HTR-8/SVneo (cell line): ENCODE data around the gene RBM15.
A peak's percentile ranks its signal among the peaks of the same experiment; 100 is the strongest.

Experiments
- DNase-seq: peaks from one replicate; pipeline ENCODE4 v3.0.0; 2011; ENCODE audit warnings: low spot score, mixed read lengths; ENCODE audit not compliant: insufficient read length
- FAIRE-seq: peaks from 2 replicates; lab custom pipeline; 2011; peaks lifted over from hg19 to GRCh38; lab: Jason Lieb, UNC

RBM15 gene

DNA sequence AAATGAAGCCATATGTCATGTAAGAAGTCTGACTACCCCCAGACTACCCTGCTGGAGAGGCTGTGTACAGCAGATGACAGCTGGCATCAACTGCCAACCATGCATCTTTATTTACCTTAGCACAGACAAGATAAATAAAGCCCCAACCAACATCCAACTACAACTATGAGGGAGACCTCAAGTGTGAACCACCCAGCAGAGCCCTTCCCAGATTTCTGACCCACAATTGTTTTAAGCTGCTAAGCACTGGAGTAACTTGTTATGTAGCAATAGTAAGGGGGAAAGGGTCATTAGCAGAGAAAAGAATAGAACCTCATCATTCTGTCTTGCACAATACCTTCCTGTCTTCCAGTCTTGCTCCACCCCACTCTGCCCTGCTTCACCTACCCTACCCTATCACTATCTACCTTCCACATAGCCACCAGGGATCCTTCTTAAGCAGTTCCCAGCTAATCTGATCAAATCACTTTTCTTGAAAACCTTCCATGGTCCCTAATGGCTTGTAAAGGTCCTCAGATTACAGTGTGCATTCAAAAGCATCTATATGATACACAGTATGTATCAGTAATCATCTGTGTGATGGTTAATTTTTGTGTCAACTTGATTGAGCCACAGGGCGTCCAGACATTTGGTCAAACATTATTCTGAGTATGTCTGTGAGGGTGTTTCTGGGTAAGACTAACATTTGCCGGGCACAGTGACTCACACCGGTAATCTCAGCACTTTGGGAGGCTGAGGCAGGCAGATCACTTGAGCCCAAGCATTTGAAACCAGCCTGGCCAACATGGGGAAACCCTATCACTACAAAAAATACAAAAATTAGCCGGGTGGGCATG lies 19.6 kb upstream of the RBM15 start:
- no peak for DNase-seq
- no peak for FAIRE-seq

DNA sequence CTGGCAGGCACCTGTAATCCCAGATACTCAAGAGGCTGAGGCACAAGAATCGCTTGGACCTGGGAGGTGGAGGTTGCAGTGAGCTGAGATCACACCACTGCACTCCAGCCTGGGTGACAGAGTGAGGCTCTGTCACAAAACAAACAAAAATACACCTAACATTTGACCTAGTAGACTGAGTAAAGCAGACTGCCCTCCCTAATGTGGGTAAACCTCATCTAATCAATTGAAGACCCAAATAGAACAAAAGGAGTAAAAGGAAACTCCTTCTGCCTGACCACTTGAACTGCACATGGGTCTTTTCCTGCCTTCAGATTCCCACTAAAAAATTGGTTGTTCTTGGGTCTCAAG lies 19.0 kb upstream of the RBM15 start:
- DNase-seq, result no peak
- FAIRE-seq, result no peak

DNA sequence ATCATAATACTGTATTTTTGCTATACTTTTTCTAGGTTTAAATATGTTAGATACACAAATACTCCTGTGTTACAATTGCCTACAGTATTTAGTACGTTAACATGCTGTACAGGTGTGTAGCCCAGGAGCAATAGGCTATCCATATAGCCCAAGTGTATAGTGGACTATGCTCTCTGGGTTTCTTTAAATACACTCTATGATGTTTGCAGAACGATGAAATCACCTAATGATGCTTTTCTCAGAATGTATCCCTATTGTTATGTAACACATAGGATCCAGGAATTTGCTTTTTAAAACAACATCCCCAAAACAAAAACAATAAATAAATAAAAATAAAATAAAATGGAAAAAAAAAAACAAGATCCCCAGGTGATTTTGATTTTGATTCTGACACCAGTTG lies 18.1 kb upstream of the RBM15 start:
- DNase-seq (no peak), FAIRE-seq (no peak)

DNA sequence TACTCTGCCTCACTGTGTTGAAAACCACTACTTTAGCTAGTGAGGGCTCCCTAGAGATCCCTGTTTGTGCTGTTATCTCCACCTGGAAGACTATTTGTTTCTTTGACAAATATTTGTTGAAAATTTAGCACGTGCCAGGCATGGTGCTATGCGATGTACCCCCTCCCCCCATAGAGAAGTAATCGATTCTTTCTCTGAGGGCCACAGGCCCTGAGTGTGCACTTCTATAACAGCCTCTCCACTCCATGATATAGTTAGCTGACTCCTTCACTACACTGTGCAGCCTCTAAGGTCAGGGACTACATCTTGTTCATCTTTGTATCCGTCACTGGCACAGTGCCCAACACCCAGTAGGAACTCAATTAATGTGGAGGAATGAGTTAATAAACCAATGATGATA lies 17.3 kb upstream of the RBM15 start:
- FAIRE-seq (no peak), DNase-seq (no peak)

DNA sequence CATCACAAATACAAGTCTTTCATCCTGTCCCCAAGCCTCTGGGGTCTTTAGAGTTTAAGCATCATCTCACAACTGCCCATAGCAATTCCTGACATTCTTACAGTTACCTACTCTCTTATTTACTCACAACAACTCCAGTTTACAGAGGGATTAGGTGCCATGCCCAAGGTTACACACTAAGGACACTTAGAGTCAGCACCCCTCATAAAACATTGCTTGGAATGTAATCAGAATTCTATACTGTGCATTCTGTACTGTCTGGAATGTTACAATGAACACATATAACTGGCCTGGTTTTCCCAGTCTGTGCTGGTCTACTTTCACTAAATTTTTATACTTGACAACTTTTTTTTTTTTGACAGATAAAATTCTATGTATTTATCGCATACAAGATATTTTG lies 14.5 kb upstream of the RBM15 start:
- DNase-seq, result no peak
- no peak for FAIRE-seq

DNA sequence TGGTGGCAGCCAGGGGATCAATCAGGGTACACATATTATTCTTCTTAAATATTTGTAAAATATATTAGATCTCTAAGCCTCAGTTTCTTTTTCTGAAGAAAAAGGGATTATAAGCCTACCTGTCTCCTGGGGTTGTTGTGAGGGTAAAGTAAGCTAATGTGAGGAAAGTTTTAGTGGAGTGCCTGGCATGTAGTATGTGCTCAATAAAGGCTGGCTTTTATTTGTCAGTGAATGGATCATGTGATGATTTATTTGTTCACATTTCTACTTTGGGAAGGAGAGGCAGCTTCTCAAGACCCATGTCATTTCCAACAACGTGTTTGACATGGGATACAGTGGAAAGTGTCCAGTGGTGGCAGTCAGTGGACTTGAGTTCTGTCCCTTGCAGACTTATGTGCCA lies 12.4 kb upstream of the RBM15 start:
- DNase-seq (no peak), FAIRE-seq (no peak)

DNA sequence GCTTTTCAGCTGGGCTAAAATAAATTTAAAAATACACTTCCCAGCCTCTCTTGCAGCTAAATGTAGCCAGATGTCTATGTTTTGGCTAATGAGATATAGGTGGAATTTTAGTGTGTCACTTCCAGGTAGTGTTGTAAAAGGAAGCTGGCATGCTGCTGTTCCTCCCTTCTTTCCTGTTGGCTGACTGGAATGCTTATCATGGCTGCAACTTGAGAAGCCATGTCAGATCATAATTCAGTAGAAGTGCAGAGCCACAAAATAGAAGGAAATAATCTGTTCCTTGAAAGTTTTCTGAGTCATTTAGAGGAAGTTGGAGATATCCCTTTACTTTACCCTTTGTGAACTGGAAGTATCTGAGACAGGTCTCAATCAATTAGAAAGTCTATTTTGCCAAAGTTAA lies 10.9 kb upstream of the RBM15 start:
- DNase-seq (no peak), FAIRE-seq (no peak)

DNA sequence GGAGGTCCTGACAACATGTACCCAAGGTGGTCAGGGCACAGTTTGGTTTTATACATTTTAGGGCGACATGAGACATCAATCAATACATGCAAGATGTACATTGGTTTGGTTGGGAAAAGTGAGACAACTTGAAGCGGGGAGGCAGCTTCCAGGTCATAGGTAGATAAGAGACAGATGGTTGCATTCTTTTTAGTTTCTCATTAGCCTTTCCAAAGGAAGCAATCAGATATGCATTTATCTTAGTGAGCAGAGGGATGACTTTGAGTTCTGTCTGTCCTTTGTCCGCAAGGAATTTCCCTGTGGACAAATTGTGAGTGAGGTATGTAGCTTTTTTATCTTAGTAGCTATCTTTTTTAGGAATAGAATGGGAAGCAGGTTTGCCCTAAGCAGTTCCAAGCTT lies 10.5 kb upstream of the RBM15 start:
- no peak for FAIRE-seq
- DNase-seq, result no peak

DNA sequence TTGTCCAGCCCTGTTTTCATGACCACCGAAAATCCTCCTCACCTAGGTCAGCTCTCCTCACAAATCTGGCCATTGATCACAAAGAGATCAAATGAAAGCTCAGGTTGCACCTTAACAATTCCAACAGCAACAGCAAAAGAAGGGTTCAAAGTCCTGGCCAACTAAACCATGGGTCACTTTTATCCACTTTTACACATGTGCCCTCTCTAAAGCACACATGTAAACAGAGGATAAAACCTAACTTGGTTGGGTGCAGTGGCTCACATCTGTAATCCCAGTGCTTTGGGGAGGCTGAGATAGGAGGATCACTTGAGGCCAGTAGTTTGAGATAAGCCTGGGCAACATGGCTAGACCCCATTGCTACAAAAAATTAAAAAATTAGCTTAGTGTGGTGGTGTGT lies 3.9 kb upstream of the RBM15 start:
- FAIRE-seq (no peak), DNase-seq (no peak)

DNA sequence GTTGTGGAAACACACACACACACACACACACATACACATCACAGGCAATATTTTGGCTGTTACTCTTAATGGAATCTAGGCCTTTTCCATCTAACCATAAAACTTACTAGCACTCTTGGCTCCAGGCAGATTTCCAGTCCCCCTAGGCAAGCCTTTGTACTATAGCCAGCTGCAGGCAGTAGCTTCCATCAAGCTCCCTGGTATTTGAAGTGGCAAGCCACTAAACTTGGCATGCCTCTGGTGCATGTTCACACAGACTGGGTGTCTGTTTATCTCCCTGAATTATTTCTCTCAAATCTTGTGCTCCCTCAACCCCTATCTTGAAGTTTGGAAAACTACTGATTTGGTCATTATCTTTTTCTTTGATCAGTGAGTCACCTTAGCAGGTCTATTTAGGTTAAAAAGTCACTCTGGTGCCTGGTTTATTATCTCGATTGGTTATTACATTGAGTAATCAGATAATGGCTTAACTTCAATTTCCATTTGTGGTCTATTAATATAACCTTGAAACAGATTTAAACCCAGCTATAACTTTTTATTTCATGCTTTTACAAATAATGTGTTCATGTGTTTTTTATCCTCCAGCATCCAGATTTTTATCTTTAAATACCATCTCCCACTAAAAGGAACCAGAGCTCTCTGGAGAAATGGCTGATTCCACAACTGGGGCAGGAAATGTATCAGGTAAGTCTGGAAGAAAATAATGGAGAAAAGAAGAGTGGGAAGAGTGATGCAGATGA lies 2.7 kb upstream of the RBM15 start:
- DNase-seq (no peak), FAIRE-seq (no peak)

DNA sequence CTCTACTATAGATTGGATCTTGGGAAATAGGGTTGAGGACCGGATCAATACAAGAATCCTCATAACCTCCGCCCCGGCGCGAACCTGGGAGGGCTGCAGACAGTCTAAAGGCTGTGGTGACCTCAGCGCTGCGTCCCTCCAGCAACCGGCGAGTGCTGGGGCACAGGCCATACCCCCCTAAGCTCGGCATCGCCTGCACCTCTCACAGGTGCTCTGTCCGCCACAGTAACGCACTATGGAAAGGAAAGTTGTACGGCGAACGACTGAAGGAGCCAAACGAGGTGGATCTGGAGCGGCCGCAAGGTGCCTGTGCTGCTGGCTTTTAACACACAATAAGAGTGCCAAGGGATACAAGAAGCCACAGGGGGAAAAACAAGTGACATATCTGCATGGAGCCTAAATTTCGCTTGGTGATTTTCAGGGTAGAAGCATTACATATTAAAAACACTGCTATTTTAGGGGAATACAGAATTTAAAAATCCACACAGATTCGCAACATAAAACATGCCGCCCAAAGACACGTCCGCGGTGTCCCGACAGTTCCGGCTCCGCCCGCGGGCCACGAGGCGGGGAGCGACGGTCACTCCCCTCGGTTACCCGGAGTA lies 1.4 kb upstream of the RBM15 start:
- FAIRE-seq, result no peak

DNA sequence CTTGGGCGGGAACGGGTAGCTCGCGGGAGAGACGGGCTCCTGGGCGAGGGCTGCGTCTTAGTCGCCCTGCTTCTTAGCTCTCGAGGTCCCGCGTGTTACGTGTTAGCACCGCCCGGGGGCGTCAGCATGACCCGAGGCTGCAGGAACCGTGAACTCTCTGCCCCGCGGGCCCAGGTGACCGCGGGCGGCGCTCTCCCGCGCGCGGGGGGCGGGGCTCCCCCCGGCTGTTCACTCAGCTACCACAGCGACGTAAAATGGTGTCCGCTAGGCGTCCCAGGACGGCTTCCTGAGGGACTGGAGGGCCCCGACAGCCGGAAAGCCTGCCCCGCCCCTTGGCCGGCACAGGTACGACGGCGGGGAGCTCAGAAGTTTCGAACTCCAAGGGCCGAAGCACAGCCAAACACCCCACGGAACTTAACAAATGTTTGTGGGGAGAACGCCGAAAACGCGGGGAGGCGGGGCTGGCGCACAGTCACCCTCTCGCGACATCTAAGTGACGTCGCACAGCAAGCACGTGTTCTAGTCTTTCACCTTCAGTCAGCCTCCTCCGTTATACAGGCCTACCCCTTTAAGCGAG lies 780 bp upstream of the RBM15 start:
- DNase-seq (peak; percentile 60), FAIRE-seq (no peak)

More for the DNA sequence above, 1.4 kb upstream of the RBM15 start:
- peak; percentile 7 for DNase-seq

DNA sequence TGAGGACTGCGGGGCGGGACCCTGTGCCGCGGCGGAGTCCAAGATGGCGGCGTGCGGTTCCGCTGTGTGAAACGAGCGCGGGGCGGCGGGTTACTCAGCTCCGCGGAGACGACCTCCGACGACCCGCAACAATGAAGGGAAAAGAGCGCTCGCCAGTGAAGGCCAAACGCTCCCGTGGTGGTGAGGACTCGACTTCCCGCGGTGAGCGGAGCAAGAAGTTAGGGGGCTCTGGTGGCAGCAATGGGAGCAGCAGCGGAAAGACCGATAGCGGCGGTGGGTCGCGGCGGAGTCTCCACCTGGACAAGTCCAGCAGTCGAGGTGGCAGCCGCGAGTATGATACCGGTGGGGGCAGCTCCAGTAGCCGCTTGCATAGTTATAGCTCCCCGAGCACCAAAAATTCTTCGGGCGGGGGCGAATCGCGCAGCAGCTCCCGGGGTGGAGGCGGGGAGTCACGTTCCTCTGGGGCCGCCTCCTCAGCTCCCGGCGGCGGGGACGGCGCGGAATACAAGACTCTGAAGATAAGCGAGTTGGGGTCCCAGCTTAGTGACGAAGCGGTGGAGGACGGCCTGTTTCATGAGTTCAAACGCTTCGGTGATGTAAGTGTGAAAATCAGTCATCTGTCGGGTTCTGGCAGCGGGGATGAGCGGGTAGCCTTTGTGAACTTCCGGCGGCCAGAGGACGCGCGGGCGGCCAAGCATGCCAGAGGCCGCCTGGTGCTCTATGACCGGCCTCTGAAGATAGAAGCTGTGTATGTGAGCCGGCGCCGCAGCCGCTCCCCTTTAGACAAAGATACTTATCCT lies 430 bp downstream of the RBM15 start:
- DNase-seq, result peak; percentile 6
- no peak for FAIRE-seq

DNA sequence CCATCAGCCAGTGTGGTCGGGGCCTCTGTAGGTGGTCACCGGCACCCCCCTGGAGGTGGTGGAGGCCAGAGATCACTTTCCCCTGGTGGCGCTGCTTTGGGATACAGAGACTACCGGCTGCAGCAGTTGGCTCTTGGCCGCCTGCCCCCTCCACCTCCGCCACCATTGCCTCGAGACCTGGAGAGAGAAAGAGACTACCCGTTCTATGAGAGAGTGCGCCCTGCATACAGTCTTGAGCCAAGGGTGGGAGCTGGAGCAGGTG lies 961 bp downstream of the RBM15 start:
- FAIRE-seq (no peak), DNase-seq (no peak)

DNA sequence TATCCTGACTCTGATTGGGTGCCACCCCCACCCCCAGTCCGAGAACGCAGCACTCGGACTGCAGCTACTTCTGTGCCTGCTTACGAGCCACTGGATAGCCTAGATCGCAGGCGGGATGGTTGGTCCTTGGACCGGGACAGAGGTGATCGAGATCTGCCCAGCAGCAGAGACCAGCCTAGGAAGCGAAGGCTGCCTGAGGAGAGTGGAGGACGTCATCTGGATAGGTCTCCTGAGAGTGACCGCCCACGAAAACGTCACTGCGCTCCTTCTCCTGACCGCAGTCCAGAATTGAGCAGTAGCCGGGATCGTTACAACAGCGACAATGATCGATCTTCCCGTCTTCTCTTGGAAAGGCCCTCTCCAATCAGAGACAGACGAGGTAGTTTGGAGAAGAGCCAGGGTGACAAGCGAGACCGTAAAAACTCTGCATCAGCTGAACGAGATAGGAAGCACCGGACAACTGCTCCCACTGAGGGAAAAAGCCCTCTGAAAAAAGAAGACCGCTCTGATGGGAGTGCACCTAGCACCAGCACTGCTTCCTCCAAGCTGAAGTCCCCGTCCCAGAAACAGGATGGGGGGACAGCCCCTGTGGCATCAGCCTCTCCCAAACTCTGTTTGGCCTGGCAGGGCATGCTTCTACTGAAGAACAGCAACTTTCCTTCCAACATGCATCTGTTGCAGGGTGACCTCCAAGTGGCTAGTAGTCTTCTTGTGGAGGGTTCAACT lies 2.1 kb downstream of the RBM15 start:
- no peak for DNase-seq
- FAIRE-seq, result no peak

DNA sequence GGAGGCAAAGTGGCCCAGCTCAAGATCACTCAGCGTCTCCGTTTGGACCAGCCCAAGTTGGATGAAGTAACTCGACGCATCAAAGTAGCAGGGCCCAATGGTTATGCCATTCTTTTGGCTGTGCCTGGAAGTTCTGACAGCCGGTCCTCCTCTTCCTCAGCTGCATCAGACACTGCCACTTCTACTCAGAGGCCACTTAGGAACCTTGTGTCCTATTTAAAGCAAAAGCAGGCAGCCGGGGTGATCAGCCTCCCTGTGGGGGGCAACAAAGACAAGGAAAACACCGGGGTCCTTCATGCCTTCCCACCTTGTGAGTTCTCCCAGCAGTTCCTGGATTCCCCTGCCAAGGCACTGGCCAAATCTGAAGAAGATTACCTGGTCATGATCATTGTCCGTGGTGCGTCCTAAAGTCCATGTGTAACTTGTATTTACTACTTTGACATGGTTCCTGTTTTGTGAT lies 2.7 kb downstream of the RBM15 start:
- no peak for FAIRE-seq
- no peak for DNase-seq

DNA sequence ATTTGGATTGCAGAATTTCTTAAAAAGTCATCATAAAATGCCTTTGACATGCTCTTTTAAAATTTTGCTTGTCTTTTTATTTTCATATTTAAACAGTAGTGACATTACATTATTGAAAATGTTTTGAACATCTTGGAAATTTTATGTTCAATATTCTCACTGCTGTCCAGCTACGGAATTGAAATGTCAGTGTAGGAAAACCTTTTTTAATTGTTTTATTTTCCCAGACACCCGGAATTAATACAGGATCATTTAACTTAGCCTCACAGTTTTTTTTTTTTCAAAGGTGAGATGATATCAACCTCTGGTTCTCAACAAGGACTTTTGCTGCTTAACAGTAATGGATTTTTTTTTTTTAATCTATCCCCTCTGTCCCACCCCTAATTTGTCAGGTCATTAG lies 4.1 kb downstream of the RBM15 start:
- FAIRE-seq, result no peak
- DNase-seq, result no peak

DNA sequence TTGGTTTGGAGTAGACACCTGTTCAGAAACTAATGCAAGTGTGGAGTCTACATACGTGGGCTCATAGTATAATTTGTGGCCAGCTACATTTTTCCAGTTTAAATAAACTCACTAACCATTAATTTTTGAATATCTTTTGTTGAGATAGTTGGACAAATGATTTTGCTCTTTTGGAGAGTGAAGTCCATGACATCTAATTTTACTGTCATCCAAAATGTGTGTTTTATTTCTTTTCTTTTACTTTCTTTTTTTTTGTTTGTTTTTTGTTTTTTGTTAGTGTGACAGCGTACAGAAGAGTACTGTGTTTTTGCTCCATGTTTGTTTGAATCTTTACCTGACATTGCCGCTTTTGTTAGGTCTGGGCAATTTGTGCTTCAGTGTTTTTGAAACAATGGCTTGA lies 5.0 kb downstream of the RBM15 start:
- FAIRE-seq (no peak), DNase-seq (no peak)

DNA sequence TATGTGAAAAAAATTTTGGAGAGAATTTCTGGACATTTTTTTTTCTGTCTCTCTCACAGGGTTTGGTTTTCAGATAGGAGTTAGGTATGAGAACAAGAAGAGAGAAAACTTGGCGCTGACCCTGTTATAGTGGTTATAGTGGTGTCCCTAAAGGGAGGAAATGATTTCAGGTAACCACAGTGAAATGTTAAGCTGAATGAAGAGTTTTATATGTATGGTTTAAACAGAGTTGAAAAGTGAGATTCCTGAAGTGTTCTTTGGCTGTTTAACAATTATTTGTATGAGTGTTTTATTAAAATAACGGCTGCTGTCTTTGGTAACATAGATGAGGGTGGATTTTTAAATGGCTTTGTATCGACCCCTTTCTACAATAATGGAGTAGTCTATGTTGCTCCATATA lies 6.3 kb downstream of the RBM15 start:
- DNase-seq, result no peak
- FAIRE-seq, result no peak

DNA sequence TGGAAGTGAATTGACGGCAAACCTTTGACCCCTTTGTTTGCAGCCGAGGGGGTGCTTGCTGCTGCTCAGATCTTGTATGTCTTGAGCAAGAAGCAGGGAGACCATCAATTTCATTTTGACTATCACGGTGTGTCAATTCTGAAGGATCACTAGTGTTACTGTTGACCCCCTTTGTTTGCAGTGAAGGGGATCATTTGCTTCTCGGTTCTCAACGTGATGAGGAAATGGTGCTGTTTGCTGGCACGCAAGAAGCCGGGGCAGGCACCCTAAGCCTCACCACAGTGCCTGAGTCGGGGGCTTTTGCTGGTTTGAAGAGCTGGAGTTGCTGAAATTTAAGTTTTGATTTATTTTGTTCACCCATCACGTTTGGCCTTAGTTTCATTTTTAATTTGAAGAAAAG lies 7.5 kb downstream of the RBM15 start:
- DNase-seq (no peak), FAIRE-seq (no peak)
